Measurements from ENCODE around the gene PRELP.

GRCh38 chr1:203464743-203465142, 10.9 kb upstream of the PRELP start:
- no peak for TF ChIP-seq ZNF384 (IDR thresholded peaks at IDR 0.05)
- no peak for TF ChIP-seq L3MBTL2 (conservative IDR thresholded peaks at IDR 0.05)
- no peak for TF ChIP-seq NFRKB (IDR thresholded peaks at IDR 0.05)
- TF ChIP-seq HDGF (IDR thresholded peaks at IDR 0.05; ENCODE audit: borderline replicate concordance), result no peak
- no peak for TF ChIP-seq TARDBP (IDR thresholded peaks at IDR 0.05)
- TF ChIP-seq BHLHE40 (IDR thresholded peaks at IDR 0.05; ENCODE audit: borderline replicate concordance), result no peak
- no peak for TF ChIP-seq SP1 (IDR thresholded peaks at IDR 0.05)
- no peak for TF ChIP-seq SUZ12 (IDR thresholded peaks at IDR 0.05)
- no peak for TF ChIP-seq FOXK2 (IDR thresholded peaks at IDR 0.05)
- TF ChIP-seq ELF4 (IDR thresholded peaks at IDR 0.05), result no peak
- TF ChIP-seq FOXM1 (IDR thresholded peaks at IDR 0.05; ENCODE audit: borderline replicate concordance), result no peak
- no peak for TF ChIP-seq LEF1 (IDR thresholded peaks at IDR 0.05; ENCODE audit: borderline replicate concordance)
- no peak for TF ChIP-seq FOXA1 (IDR thresholded peaks at IDR 0.05)

Data from HEK293T (cell line).